ENCODE data around the gene LSM7. TPM values are rescaled to one million over a fixed set of nuclear protein-coding genes. Genes with fewer than 3 reads are reported as not detected.
A peak's percentile ranks its signal among the peaks of the same experiment; 100 is the strongest.

The LSM7 gene
- total RNA-seq, 3 donors from 2014 or later = 60.3 to 111 (median 93.1) TPM

- DNase-seq (peak in 1 of 3 donors; percentile 38), ATAC-seq (no peak)
- TF ChIP-seq CTCF (IDR thresholded peaks at IDR 0.05) = no peak
- no peaks in the 10 kb centered on the region for H3K9me3 ChIP-seq
- no peak overlapping the region for H3K4me3 ChIP-seq
- peaks cover 37% of the 10 kb centered on the region for H3K4me1 ChIP-seq (ENCODE audit: low read depth)
- no peaks in the 10 kb centered on the region for H3K36me3 ChIP-seq (ENCODE audit: low read depth)
- intact Hi-C loops (cut with DNase I, micrococcal nuclease) = loop anchor here in 1 of 2 donors (10.0 kb wide), 1 partner anchor 92 kb away; the partner anchor contains the start of genes PLEKHJ1 and SF3A2
These were observed 1.6 kb downstream of the LSM7 start for GRCh38 chr19:2326699-2327360.

- Histone ChIP-seq H3K36me3 (ENCODE audit: low read depth) (no peaks in the 10 kb centered on the region), H3K4me1 (ENCODE audit: low read depth) (peaks cover 26% of the 10 kb centered on the region), H3K4me3 (no peak overlapping the region), H3K9me3 (no peaks in the 10 kb centered on the region)
- DNase-seq = peak in 1 of 3 donors; percentile 59
- intact Hi-C loops (cut with DNase I, micrococcal nuclease) = loop anchor here in 1 of 2 donors (10.0 kb wide), 1 partner anchor 91 kb away; the partner anchor contains the start of genes PLEKHJ1 and SF3A2
- ATAC-seq = no peak
- TF ChIP-seq CTCF (IDR thresholded peaks at IDR 0.05) = no peak
These were observed 2.9 kb downstream of the LSM7 start for GRCh38 chr19:2325281-2326046.

- Histone ChIP-seq H3K4me3 (no peak overlapping the region), H3K9me3 (no peaks in the 10 kb centered on the region), H3K4me1 (ENCODE audit: low read depth) (peaks cover 15% of the 10 kb centered on the region), H3K36me3 (ENCODE audit: low read depth) (no peaks in the 10 kb centered on the region)
- no peak for TF ChIP-seq CTCF (IDR thresholded peaks at IDR 0.05)
- intact Hi-C loops (cut with DNase I, micrococcal nuclease) = loop anchor here in 1 of 2 donors (10.0 kb wide), 1 partner anchor 90 kb away; the partner anchor contains the start of genes PLEKHJ1 and SF3A2
- DNase-seq (no peak), ATAC-seq (no peak)
These were observed 4.0 kb downstream of the LSM7 start for GRCh38 chr19:2324220-2324948.

- no peak for TF ChIP-seq CTCF (IDR thresholded peaks at IDR 0.05)
- no peak overlapping the region for H3K4me3 ChIP-seq
- intact Hi-C loops (cut with DNase I, micrococcal nuclease) = loop anchor here in 1 of 2 donors (10.0 kb wide), 1 partner anchor 89 kb away; the partner anchor contains the start of genes PLEKHJ1 and SF3A2
- ATAC-seq (no peak), DNase-seq (no peak)
- no peaks in the 10 kb centered on the region for H3K9me3 ChIP-seq
- peaks cover 12% of the 10 kb centered on the region for H3K4me1 ChIP-seq (ENCODE audit: low read depth)
- no peaks in the 10 kb centered on the region for H3K36me3 ChIP-seq (ENCODE audit: low read depth)
These were observed 4.7 kb downstream of the LSM7 start for GRCh38 chr19:2323707-2324106.

GRCh38 chr19:2321565-2322283 lies 6.7 kb downstream of the LSM7 start:
- no peaks in the 10 kb centered on the region for H3K9me3 ChIP-seq
- H3K4me3 ChIP-seq = no peak overlapping the region
- H3K36me3 ChIP-seq (ENCODE audit: low read depth) = no peaks in the 10 kb centered on the region
- no peak for ATAC-seq
- no peak for DNase-seq
- H3K4me1 ChIP-seq (ENCODE audit: low read depth) = peaks cover 3% of the 10 kb centered on the region
- TF ChIP-seq CTCF (IDR thresholded peaks at IDR 0.05) = no peak
- intact Hi-C loops (cut with DNase I, micrococcal nuclease) = loop anchor here in 1 of 2 donors (10.0 kb wide), 1 partner anchor 87 kb away; the partner anchor contains the start of genes PLEKHJ1 and SF3A2

Data from mucosa of descending colon (tissue), 3 donors.